Globus pallidus (tissue), 1 donor: ENCODE measurements around the gene PPP2CA.

Experiments
- DNase-seq: peaks from one replicate; pipeline ENCODE4 v3.0.0-alpha.2; 2015; ENCODE audit warnings: low spot score

Gene PPP2CA

DNA sequence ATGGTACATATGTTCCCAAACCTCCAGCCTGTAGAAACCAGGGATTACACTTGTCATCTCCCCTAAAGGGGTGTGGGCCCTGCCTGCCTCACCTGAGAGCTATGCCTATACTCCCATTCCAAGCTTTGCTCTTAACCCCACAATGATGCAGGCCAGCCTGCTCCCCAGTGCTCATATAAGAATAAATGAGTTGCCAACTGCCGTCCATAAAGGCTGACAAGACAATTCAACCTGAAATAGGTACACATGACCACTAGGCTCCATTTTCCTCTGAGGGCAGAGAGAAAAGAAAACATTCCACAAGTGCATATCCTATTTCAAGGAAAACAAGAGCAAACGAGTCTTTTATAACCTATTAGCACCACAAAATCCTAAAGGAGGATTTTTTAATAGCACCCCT, 77.6 kb downstream of the PPP2CA start:
- DNase-seq: no peak

GRCh38 chr5:134146651-134147518, 79.0 kb downstream of the PPP2CA start:
- DNase-seq: no peak

DNA sequence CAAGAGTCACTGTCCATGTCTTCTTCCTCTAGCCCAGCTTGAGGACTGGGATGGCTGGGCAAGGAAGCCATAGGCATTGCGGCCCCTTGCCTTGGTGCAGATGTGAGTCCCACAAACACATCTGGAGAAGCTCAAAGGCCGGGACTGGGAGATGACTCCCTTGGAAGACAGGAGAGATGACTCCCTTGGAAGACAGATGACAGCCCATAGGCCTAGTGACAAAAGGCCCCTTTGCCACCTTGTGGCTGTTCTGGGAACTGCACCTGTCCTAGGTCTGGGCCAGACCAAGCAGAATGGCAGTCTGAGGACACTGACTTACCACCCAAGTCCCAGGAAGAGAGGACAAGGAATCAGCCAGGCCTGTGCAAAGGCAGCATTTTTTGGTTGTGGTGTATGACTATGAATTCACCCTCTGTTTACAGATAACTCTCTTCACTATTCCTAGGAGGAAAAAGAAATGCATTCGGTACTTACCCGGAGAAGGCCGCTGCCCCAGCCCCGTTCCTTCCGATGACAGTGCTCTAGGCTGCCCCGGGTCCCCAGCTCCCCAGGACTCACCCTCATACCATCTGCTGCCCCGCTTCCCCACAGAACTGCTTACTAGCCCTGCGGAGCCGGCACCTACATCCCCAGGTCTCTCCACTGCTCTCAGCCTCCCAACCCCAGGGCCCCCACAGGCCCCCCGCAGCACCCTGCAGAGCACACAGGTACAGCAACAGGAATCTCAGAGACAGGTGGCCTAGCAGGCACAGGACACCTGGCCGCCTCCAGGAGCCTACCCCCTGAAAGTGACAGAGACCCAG, 79.9 kb downstream of the PPP2CA start:
- peak; percentile 70 for DNase-seq

GRCh38 chr5:134145041-134145757, 80.7 kb downstream of the PPP2CA start:
- no peak for DNase-seq
